H9 (cell line): ENCODE results near the gene RET. TPM values are rescaled to one million over a fixed set of nuclear protein-coding genes. Genes with fewer than 3 reads are reported as not detected.

ENCODE experiments used
- DNase-seq: peaks from one replicate; pipeline ENCODE4 v3.0.0-alpha.2; 2017
- H2AFZ ChIP-seq: one replicate; pipeline ENCODE4 v1.6.1; 2013; ENCODE audit warnings: mild to moderate bottlenecking, low read length, control low read depth, moderate library complexity
- H2AK5ac ChIP-seq: 2 replicates; pipeline ENCODE4 v1.6.1; 2013; ENCODE audit warnings: low read length, control low read depth, mixed read lengths; ENCODE audit not compliant: insufficient read length
- H2BK120ac ChIP-seq: one replicate; pipeline ENCODE4 v1.6.1; 2013; ENCODE audit warnings: low read depth, mild to moderate bottlenecking, low read length, control low read depth, inconsistent platforms; ENCODE audit not compliant: poor library complexity, severe bottlenecking
- H2BK12ac ChIP-seq: 2 replicates; pipeline ENCODE4 v1.6.1; 2013; ENCODE audit warnings: low read length, control low read depth, mixed read lengths, low read depth; ENCODE audit not compliant: insufficient read length
- H2BK15ac ChIP-seq: 2 replicates; pipeline ENCODE4 v1.6.1; 2013; ENCODE audit warnings: low read depth, low read length, control low read depth
- H2BK20ac ChIP-seq: one replicate; pipeline ENCODE4 v1.6.1; 2013; ENCODE audit warnings: low read depth, mild to moderate bottlenecking, low read length, control low read depth, inconsistent platforms; ENCODE audit not compliant: poor library complexity, severe bottlenecking
- H2BK5ac ChIP-seq: 2 replicates; pipeline ENCODE4 v1.6.1; 2013; ENCODE audit warnings: low read length, control low read depth, mixed read lengths; ENCODE audit not compliant: insufficient read length
- H3K14ac ChIP-seq: 2 replicates; pipeline ENCODE4 v1.6.1; 2013; ENCODE audit warnings: low read length, control low read depth; ENCODE audit not compliant: insufficient read depth
- H3K18ac ChIP-seq: 2 replicates; pipeline ENCODE4 v1.6.1; 2013; ENCODE audit warnings: low read depth, mild to moderate bottlenecking, mixed read lengths, low read length, control low read depth; ENCODE audit not compliant: insufficient read length
- H3K23ac ChIP-seq: 2 replicates; pipeline ENCODE4 v1.6.1; 2013; ENCODE audit warnings: low read length, control low read depth, mixed read lengths, low read depth; ENCODE audit not compliant: insufficient read length
- H3K23me2 ChIP-seq: 2 replicates; pipeline ENCODE4 v1.6.1; 2013; ENCODE audit warnings: low read depth, mild to moderate bottlenecking, mixed read lengths, low read length, control low read depth; ENCODE audit not compliant: insufficient read length, poor library complexity, severe bottlenecking
- H3K27ac ChIP-seq: 2 replicates; pipeline ENCODE4 v1.5.1; 2013; ENCODE audit warnings: low read length, control low read depth, mixed read lengths, low read depth; ENCODE audit not compliant: insufficient read length
- H3K27me3 ChIP-seq: 2 replicates; pipeline ENCODE4 v1.6.1; 2013; ENCODE audit warnings: low read length, control low read depth, inconsistent platforms; ENCODE audit not compliant: insufficient read depth
- H3K4ac ChIP-seq: 2 replicates; pipeline ENCODE4 v1.6.1; 2013; ENCODE audit warnings: low read depth, mild to moderate bottlenecking, control low read depth, inconsistent platforms, low read length, moderate library complexity
- H3K4me1 ChIP-seq: 2 replicates; pipeline ENCODE4 v1.6.1; 2013; ENCODE audit warnings: low read length, control low read depth, inconsistent platforms; ENCODE audit not compliant: insufficient read depth
- H3K4me2 ChIP-seq: 2 replicates; pipeline ENCODE4 v1.6.1; 2013; ENCODE audit warnings: low read length, control low read depth, mixed read lengths; ENCODE audit not compliant: insufficient read length, insufficient read depth
- H3K56ac ChIP-seq: 2 replicates; pipeline ENCODE4 v1.6.1; 2013; ENCODE audit warnings: low read depth, mild to moderate bottlenecking, mixed read lengths, low read length, control low read depth; ENCODE audit not compliant: insufficient read length
- H3K79me1 ChIP-seq: 2 replicates; pipeline ENCODE4 v1.6.1; 2013; ENCODE audit warnings: low read depth, mild to moderate bottlenecking, moderate library complexity, low read length, control low read depth, inconsistent platforms; ENCODE audit not compliant: insufficient read depth, poor library complexity, severe bottlenecking
- H3K79me2 ChIP-seq: 2 replicates; pipeline ENCODE4 v1.6.1; 2013; ENCODE audit warnings: low read length, control low read depth, inconsistent platforms; ENCODE audit not compliant: insufficient read depth
- H3K9ac ChIP-seq: 2 replicates; pipeline ENCODE4 v1.6.1; 2013; ENCODE audit warnings: low read length, control low read depth, mixed read lengths; ENCODE audit not compliant: insufficient read length; ENCODE audit errors: extremely low read depth
- H3K9me3 ChIP-seq: one replicate; pipeline ENCODE4 v1.6.1; 2013; ENCODE audit warnings: low read depth, low read length, inconsistent platforms; ENCODE audit not compliant: control insufficient read depth
- H3T11ph ChIP-seq: one replicate; pipeline ENCODE4 v1.6.1; 2013; ENCODE audit warnings: mild to moderate bottlenecking, low read length, control low read depth, inconsistent platforms
- H4K20me1 ChIP-seq: one replicate; pipeline ENCODE4 v1.6.1; 2013; ENCODE audit not compliant: control insufficient read depth, insufficient read length, insufficient read depth
- H4K5ac ChIP-seq: 2 replicates; pipeline ENCODE4 v1.6.1; 2013; ENCODE audit warnings: low read depth, mild to moderate bottlenecking, mixed read lengths, low read length, control low read depth; ENCODE audit not compliant: insufficient read length
- H4K8ac ChIP-seq: replicated peaks from 2 replicates; pipeline ENCODE4 v1.6.1; 2013; ENCODE audit warnings: low read length, control low read depth, mixed read lengths, low read depth; ENCODE audit not compliant: insufficient read length
- H4K91ac ChIP-seq: 2 replicates; pipeline ENCODE4 v1.6.1; 2013; ENCODE audit warnings: low read depth, mild to moderate bottlenecking, moderate library complexity, mixed read lengths, low read length, control low read depth; ENCODE audit not compliant: insufficient read length
- H3K27ac Mint-ChIP-seq, 3 experiments: 2 replicates in 2 of 3; 3 replicates in 1 of 3; pipeline ENCODE4 v1.8.0; 2020 to 2021; ENCODE audit warnings: mixed read lengths in 3 of 3, mild to moderate bottlenecking in 1 of 3, moderate library complexity in 1 of 3
- H3K27me3 Mint-ChIP-seq: 2 replicates; pipeline ENCODE4 v1.8.0; 2021; ENCODE audit warnings: low read depth, mild to moderate bottlenecking, moderate library complexity, mixed read lengths
- H3K36me3 Mint-ChIP-seq, 3 experiments: 2 replicates in 2 of 3; 3 replicates in 1 of 3; pipeline ENCODE4 v1.8.0; 2020 to 2021; ENCODE audit warnings: low read depth in 3 of 3, mixed read lengths in 3 of 3; ENCODE audit not compliant: insufficient read depth in 1 of 3
- H3K4me1 Mint-ChIP-seq, 2 experiments: 2 replicates each; pipeline ENCODE4 v1.8.0; 2020; ENCODE audit warnings: mixed read lengths in 2 of 2
- H3K4me3 Mint-ChIP-seq, 2 experiments: 2 replicates in 1 of 2; 3 replicates in 1 of 2; pipeline ENCODE4 v1.8.0; 2020 to 2021; ENCODE audit warnings: mild to moderate bottlenecking in 2 of 2, mixed read lengths in 2 of 2, moderate library complexity in 1 of 2
- H3K9me3 Mint-ChIP-seq, 2 experiments: 2 replicates in 1 of 2; 3 replicates in 1 of 2; pipeline ENCODE4 v1.8.0; 2020; ENCODE audit warnings: mild to moderate bottlenecking in 2 of 2, mixed read lengths in 2 of 2, moderate library complexity in 1 of 2
- CTCF ChIP-seq: fragments of 200-600 bp; sonication (generic); conservative IDR thresholded peaks from 3 replicates; pipeline ENCODE4 v1.8.0; 2021; ENCODE audit warnings: antibody characterized with exemption, mild to moderate bottlenecking
- WGBS: extraction: QIAGEN DNeasy Blood & Tissue Kit; methylation state at CpG from one replicate; pipeline ENCODE4 v1.1.7; 2013; ENCODE audit warnings: missing lambda C conversion rate, low lambda C conversion rate, mixed read lengths; ENCODE audit not compliant: insufficient read length; ENCODE audit errors: extremely low coverage; 5-methylcytosine and 5-hydroxymethylcytosine counted together
- total RNA-seq: library from RNA; stranded (reverse); gene quantifications from 2 replicates; pipeline ENCODE4 v1.2.1, GENCODE V29; 2021

Gene RET
- total RNA-seq, 1 experiment from 2014 or later = 12.2 TPM

- no peak overlapping the region for H4K5ac ChIP-seq
- H3K79me1 ChIP-seq = no peaks in the 10 kb centered on the region
- peak; percentile 2 for DNase-seq
- peaks cover 0 to 10% (median 7%) of the 10 kb centered on the region in 3 experiments; a peak in 4 of 7 replicates for H3K36me3 Mint-ChIP-seq
- no peak overlapping the region for H4K91ac ChIP-seq
- H3K27me3 Mint-ChIP-seq = no peaks in the 10 kb centered on the region; the same call in 1 of the 2 replicates
- no peaks in the 10 kb centered on the region for H3K79me2 ChIP-seq
- H3K27ac ChIP-seq = no peak overlapping the region
- no peak overlapping the region for H3K56ac ChIP-seq
- H4K20me1 ChIP-seq = no peaks in the 10 kb centered on the region
- H2BK15ac ChIP-seq = no peak overlapping the region
- H3K4me2 ChIP-seq = no peak overlapping the region
- H3K4me1 Mint-ChIP-seq = no peaks in the 10 kb centered on the region
- no peaks in the 10 kb centered on the region for H3K9me3 ChIP-seq
- H4K8ac ChIP-seq = no peak overlapping the region
- H3K27me3 ChIP-seq = no peaks in the 10 kb centered on the region
- no peak overlapping the region for H3K23ac ChIP-seq
- no peak overlapping the region for H3K4ac ChIP-seq
- H2AK5ac ChIP-seq = no peak overlapping the region
- no peak overlapping the region for H3K14ac ChIP-seq
- H3K9ac ChIP-seq = no peak overlapping the region
- H2BK12ac ChIP-seq = no peak overlapping the region
- H3K18ac ChIP-seq = no peak overlapping the region
- TF ChIP-seq CTCF = no peak
- no peak overlapping the region for H3K4me3 Mint-ChIP-seq
- WGBS = no CpG with 5 or more reads among the region's 7 CpGs
- no peak overlapping the region for H3T11ph ChIP-seq
- H2BK120ac ChIP-seq = no peak overlapping the region
- no peak overlapping the region for H3K27ac Mint-ChIP-seq
- H3K4me1 ChIP-seq = no peaks in the 10 kb centered on the region
- no peak overlapping the region for H2BK20ac ChIP-seq
- no peak overlapping the region for H2BK5ac ChIP-seq
- no peak overlapping the region for H2AFZ ChIP-seq
- H3K23me2 ChIP-seq = peaks cover 2% of the 10 kb centered on the region
- no peaks in the 10 kb centered on the region for H3K9me3 Mint-ChIP-seq
These were observed 46.0 kb downstream of the RET start for GRCh38 chr10:43122826-43123225.
